ENCODE measurements around the gene TMEM123. TPM values are rescaled to one million over a fixed set of nuclear protein-coding genes. Genes with fewer than 3 reads are reported as not detected.

The TMEM123 gene
- total and polyA plus RNA-seq, 2 of the 13 experiments (the other 11 are each of a cell fraction or from before 2014, with no cell fraction given) = 365 to 2,761 TPM

DNA sequence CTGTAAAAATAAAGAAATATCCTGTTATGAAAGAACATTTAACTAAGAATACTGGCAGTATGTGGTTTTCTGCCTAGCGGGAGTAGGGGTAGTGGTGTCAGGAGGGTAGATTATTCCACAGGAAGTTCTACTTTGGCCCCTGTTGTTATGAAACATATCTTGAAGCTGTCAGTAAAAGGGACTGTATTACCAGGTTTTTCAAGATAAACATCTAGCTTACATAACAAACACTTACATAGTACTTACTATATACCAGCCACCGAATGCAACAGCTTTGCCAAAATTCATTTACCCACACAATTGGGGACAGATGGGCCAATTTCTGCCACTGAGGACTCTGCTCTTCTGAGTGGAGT, 3.7 kb downstream of the TMEM123 start (continued):
- 0 out of 2 replicates have a peak, but pooled peaks have one; percentile 19 for TF ChIP-seq TCF7 (IDR thresholded peaks at IDR 0.05; ENCODE audit: low read depth)
- no peak for TF ChIP-seq ZSCAN9 (CRISPR knock-in tag; IDR thresholded peaks at IDR 0.05; ENCODE audit: borderline replicate concordance)
- no peak for TF ChIP-seq LBX2 (CRISPR knock-in tag; IDR thresholded peaks at IDR 0.05; ENCODE audit: borderline replicate concordance)
- TF ChIP-seq NPAS2 (CRISPR knock-in tag; IDR thresholded peaks at IDR 0.05; ENCODE audit: borderline replicate concordance) = no peak
- peak; percentile 48 for TF ChIP-seq ISL2 (CRISPR knock-in tag; IDR thresholded peaks at IDR 0.05)
- TF ChIP-seq, protein P1, sequence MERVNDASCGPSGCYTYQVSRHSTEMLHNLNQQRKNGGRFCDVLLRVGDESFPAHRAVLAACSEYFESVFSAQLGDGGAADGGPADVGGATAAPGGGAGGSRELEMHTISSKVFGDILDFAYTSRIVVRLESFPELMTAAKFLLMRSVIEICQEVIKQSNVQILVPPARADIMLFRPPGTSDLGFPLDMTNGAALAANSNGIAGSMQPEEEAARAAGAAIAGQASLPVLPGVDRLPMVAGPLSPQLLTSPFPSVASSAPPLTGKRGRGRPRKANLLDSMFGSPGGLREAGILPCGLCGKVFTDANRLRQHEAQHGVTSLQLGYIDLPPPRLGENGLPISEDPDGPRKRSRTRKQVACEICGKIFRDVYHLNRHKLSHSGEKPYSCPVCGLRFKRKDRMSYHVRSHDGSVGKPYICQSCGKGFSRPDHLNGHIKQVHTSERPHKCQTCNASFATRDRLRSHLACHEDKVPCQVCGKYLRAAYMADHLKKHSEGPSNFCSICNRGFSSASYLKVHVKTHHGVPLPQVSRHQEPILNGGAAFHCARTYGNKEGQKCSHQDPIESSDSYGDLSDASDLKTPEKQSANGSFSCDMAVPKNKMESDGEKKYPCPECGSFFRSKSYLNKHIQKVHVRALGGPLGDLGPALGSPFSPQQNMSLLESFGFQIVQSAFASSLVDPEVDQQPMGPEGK (CRISPR knock-in tag; IDR thresholded peaks at IDR 0.05) = peak; percentile 21; the same call in 1 of the 2 replicates
- no peak for TF ChIP-seq SP1 (IDR thresholded peaks at IDR 0.05)
- no peak for TF ChIP-seq SP1 (CRISPR knock-in tag; IDR thresholded peaks at IDR 0.05)
- TF ChIP-seq HIVEP1 (CRISPR knock-in tag; IDR thresholded peaks at IDR 0.05) = no peak
- no peak for TF ChIP-seq ZNF264 (CRISPR knock-in tag; IDR thresholded peaks at IDR 0.05)
- TF ChIP-seq SIX4 (CRISPR knock-in tag; IDR thresholded peaks at IDR 0.05) = no peak
- no peak for TF ChIP-seq ZNF292 (CRISPR knock-in tag; IDR thresholded peaks at IDR 0.05; ENCODE audit: borderline replicate concordance, low read depth)
- TF ChIP-seq CCAR2 (optimal IDR thresholded peaks at IDR 0.05; ENCODE audit: low read depth, low read length) = no peak
- no peak for TF ChIP-seq ZNF747 (CRISPR knock-in tag; IDR thresholded peaks at IDR 0.05; ENCODE audit: borderline replicate concordance)
- TF ChIP-seq, protein P2, sequence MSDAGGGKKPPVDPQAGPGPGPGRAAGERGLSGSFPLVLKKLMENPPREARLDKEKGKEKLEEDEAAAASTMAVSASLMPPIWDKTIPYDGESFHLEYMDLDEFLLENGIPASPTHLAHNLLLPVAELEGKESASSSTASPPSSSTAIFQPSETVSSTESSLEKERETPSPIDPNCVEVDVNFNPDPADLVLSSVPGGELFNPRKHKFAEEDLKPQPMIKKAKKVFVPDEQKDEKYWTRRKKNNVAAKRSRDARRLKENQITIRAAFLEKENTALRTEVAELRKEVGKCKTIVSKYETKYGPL (CRISPR knock-in tag; IDR thresholded peaks at IDR 0.05) = 0 out of 2 replicates have a peak, but pooled peaks have one; percentile 39
- TF ChIP-seq, protein P3, sequence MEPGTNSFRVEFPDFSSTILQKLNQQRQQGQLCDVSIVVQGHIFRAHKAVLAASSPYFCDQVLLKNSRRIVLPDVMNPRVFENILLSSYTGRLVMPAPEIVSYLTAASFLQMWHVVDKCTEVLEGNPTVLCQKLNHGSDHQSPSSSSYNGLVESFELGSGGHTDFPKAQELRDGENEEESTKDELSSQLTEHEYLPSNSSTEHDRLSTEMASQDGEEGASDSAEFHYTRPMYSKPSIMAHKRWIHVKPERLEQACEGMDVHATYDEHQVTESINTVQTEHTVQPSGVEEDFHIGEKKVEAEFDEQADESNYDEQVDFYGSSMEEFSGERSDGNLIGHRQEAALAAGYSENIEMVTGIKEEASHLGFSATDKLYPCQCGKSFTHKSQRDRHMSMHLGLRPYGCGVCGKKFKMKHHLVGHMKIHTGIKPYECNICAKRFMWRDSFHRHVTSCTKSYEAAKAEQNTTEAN (CRISPR knock-in tag; conservative IDR thresholded peaks at IDR 0.05) = no peak
- TF ChIP-seq JUND (CRISPR knock-in tag; IDR thresholded peaks at IDR 0.05) = no peak
- peak; percentile 60; the same call in 1 of the 2 replicates for TF ChIP-seq FOXJ3 (CRISPR knock-in tag; IDR thresholded peaks at IDR 0.05; ENCODE audit: borderline replicate concordance)
- TF ChIP-seq RFXANK (CRISPR knock-in tag; IDR thresholded peaks at IDR 0.05) = no peak
- TF ChIP-seq ETV5 (CRISPR knock-in tag; IDR thresholded peaks at IDR 0.05; ENCODE audit: borderline replicate concordance) = peak; percentile 52; the same call in 1 of the 2 replicates
- TF ChIP-seq ZNF788 (CRISPR knock-in tag; IDR thresholded peaks at IDR 0.05; ENCODE audit: borderline replicate concordance) = no peak
- TF ChIP-seq ATF4 (CRISPR knock-in tag; IDR thresholded peaks at IDR 0.05) = 0 out of 4 replicates have a peak, but pooled peaks of 1 of the 2 experiments have one; percentile 24
- TF ChIP-seq ZNF768 (CRISPR knock-in tag; IDR thresholded peaks at IDR 0.05) = no peak
- peak; percentile 68 for TF ChIP-seq GATAD2A (CRISPR knock-in tag; IDR thresholded peaks at IDR 0.05)
- TF ChIP-seq BCL6 (CRISPR knock-in tag; IDR thresholded peaks at IDR 0.05) = peak; percentile 44; the same call in 1 of the 2 replicates
- TF ChIP-seq HNRNPLL (IDR thresholded peaks at IDR 0.05; ENCODE audit: low read depth, low read length, poor library complexity, severe bottlenecking) = no peak
- no peak for TF ChIP-seq FLYWCH1 (CRISPR knock-in tag; IDR thresholded peaks at IDR 0.05)
- no peak for TF ChIP-seq SMARCE1 (IDR thresholded peaks at IDR 0.05; ENCODE audit: borderline replicate concordance)
- TF ChIP-seq SIN3A (IDR thresholded peaks at IDR 0.05; ENCODE audit: borderline replicate concordance, low read depth, low read length) = no peak

All from HepG2 (cell line).